ENCODE data around the gene PAGR1.

PAGR1 gene

GRCh38 chr16:29807426-29808218 is 8.3 kb upstream of the PAGR1 start:
- peak; percentile 42 for TF ChIP-seq CTCF (IDR thresholded peaks at IDR 0.05; ENCODE audit: low read length, missing control alignments)
- peak overlapping the region; percentile 66 for H3K4me3 ChIP-seq (replicated peaks; ENCODE audit: low read depth, low read length)
- peak; percentile 95 for DNase-seq (ENCODE audit: low read depth)

- H3K4me3 ChIP-seq (replicated peaks; ENCODE audit: low read depth, low read length) = peak overlapping the region; percentile 66
- no peak for DNase-seq (ENCODE audit: low read depth)
- TF ChIP-seq CTCF (IDR thresholded peaks at IDR 0.05; ENCODE audit: low read length, missing control alignments) = no peak
Observed at GRCh38 chr16:29808219-29808900, 7.6 kb upstream of the PAGR1 start.

- DNase-seq (ENCODE audit: low read depth) = no peak
- peak overlapping the region; percentile 66 for H3K4me3 ChIP-seq (replicated peaks; ENCODE audit: low read depth, low read length)
- TF ChIP-seq CTCF (IDR thresholded peaks at IDR 0.05; ENCODE audit: low read length, missing control alignments) = no peak
Observed at GRCh38 chr16:29809031-29809747, 6.8 kb upstream of the PAGR1 start.

- no peak for TF ChIP-seq CTCF (IDR thresholded peaks at IDR 0.05; ENCODE audit: low read length, missing control alignments)
- H3K4me3 ChIP-seq (replicated peaks; ENCODE audit: low read depth, low read length) = peak overlapping the region; percentile 12
- DNase-seq (ENCODE audit: low read depth) = no peak
Observed at GRCh38 chr16:29809850-29810698, 5.9 kb upstream of the PAGR1 start.

- no peak overlapping the region for H3K4me3 ChIP-seq (replicated peaks; ENCODE audit: low read depth, low read length)
- no peak for DNase-seq (ENCODE audit: low read depth)
- no peak for TF ChIP-seq CTCF (IDR thresholded peaks at IDR 0.05; ENCODE audit: low read length, missing control alignments)
Observed at GRCh38 chr16:29810699-29811169, 5.2 kb upstream of the PAGR1 start.
